ENCODE results near the gene PARP8.
A peak's percentile ranks its signal among the peaks of the same experiment; 100 is the strongest.
"Not testable (repeated sequence)": the region's sequence is repeated elsewhere in the genome, so short reads cannot be mapped to it uniquely, and the experiment has no call there.

PARP8 gene

DNA sequence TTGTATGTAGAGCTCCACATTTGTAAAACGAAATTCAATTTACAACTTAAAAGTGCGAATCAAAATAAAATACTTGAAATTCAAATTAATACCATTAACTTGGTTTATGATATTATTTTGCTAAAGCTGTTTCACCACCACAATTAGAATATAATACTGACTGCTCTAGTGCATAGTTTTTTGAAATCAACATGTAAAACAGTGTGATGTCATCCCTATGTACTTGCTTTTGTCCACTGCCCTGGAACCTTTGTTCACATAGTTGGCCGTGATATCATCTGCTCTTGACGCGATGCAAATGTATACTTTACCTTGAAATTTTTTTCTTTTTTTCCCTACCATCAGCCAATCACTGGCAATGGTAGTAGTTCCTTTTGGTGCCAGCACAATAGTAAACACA is 125.4 kb downstream of the PARP8 start:
- no peak for DNase-seq

DNA sequence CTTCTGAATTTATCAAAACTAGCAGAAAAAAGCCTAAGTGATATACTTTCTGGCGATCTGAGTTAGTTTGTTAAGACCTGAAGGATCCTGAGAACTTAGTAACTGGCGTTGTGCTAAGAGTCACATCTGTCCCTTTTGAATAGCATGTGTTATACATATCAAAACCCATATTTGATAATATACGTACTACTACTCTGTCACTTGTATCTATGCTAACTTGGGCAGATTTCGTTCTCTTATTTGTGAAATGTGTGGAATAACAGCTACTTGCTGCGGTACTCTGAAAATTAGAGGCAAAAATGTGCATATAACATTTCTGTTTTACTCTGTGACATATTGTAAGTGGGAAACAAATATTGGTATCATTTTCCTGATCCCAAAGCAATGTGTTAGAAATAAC is 126.4 kb downstream of the PARP8 start:
- no peak for DNase-seq

DNA sequence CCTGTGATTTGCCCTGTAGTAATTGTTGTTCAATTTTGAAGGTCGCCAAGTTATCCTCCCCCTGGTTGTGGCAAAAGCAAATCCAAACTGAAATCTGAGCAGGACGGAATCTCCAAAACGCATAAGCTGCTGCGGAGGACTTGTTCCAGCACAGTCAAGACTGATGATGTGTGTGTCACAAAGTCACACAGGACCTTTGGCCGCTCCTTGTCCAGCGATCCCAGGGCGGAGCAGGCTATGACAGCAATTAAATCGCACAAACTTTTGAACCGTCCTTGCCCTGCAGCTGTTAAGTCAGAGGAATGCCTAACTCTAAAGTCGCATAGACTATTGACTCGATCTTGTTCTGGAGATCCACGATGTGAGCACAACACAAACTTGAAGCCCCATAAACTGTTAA is 128.4 kb downstream of the PARP8 start:
- no peak for DNase-seq

DNA sequence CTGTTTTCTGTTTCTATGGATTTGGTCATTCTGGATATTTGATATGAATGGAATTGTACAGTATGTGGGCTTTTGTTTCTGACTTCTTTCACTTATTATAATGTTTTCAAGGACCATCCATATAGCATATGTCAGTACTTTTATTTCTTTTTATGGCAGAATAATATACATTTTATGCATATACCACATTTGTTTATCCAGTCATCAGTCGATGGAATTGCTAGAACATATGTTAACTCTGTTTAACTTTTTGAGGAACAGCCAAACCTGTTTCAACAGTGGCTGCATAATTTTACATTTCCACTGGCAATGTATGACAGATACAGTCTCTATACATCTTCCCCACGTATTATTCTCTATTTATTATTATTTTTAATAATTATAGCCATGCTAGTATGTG is 131.6 kb downstream of the PARP8 start:
- DNase-seq: no peak

DNA sequence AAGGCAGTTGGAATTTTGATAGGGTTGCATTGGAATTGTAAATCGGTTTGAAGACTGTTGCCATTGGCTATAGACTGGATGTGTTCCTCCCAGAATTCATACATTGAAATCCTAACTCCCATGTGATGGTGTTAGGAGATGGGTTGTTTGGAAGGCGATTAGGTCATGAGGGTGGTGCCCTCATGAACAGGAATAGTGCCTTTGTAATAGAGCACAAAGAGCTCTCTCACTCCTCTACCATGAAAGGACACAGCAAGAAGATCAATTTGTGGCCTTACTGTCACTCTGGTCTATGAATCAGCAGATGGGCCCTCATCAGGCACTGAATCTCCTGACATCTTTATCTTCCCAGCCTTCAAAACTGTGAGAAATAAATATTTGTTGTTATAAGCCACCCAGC is 133.2 kb downstream of the PARP8 start:
- DNase-seq: no peak

DNA sequence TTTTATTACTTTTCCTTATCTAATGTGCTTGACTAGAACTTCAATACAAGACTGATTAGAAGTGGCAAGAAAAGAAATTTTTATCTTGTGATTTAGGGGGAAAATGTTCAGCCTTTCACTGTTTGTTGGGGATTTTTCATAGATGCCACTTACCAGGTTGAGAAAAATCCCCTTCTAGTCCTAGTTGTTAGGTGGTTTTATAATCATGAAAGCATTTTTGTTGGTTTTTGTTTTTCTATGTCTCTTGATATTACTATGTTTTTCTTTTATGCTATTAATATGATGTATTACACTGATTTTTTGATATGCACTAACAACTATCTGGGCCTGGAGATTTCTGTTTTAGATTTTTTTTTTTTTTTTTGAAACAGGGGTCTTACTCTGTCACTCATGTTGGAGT is 134.0 kb downstream of the PARP8 start:
- DNase-seq: no peak

DNA sequence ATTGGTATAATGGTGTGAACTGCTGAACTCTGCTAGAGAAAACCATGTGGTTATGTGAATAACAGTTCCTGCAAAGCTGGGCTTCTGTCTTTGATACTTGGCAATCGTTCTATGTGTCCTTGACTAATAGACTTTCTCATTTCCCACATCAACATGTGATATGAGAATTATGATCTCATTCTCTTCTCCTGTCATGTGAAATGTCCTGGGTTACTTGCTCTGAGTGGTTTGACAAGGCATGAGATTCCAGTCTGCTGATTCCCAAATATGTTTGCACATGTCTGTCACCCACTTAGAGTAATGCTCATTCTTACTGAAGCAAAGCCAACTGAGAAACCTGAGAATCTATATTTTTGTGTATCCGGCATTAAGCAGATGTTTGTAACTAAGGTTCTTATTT is 141.2 kb downstream of the PARP8 start:
- DNase-seq: peak; percentile 73

DNA sequence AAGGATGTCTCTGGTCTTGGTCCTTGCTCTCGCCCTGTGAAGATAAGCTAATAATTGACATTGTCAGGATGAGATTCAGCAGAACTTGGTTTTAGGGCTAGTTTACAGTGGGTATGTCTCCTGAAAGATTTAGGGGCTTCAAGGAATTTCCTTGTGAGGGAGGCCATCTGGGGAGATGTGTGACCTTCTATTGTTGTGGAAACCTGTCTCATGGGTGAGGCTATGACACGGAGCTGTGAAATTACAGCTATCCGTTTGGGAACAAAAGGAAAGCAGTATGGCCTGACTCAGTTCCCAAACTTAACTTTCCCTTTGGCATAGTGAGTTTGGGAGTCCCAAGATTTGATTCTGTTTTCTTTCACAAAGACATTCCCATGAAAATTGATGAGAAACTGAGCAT is 142.0 kb downstream of the PARP8 start:
- DNase-seq: no peak

DNA sequence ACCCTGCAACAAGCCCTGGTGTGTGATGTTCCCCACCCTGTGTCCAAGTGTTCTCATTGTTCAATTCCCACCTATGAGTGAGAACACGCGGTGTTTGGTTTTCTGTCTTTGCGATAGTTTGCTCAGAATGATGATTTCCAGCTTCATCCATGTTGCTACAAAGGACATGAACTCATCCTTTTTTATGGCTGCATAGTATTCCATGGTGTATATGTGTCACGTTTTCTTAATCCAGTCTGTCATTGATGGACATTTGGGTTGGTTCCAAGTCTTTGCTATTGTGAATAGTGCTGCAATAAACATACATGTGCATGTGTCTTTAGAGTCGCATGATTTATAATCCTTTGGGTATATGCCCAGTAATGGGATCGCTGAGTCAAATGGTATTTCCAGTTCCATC is 145.3 kb downstream of the PARP8 start:
- not testable (repeated sequence) for DNase-seq

DNA sequence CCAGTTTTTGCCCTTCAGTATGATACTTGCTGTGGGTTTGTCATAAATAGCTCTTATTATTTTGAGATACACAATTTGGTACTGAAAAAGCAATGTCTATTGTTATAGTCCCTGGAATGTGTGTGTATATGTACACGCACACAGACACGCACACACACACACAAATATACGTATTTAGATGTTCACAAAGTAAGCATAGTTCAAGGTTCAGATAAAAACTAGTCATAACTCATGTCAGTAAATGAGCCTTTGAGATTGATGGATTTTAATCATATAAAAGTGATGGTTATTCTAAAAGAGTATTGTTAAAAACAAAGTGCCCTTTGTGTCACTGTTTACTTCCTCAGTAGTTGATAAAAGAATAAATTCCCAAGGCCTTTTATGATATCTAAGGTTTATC is 147.3 kb downstream of the PARP8 start:
- DNase-seq: no peak

DNA sequence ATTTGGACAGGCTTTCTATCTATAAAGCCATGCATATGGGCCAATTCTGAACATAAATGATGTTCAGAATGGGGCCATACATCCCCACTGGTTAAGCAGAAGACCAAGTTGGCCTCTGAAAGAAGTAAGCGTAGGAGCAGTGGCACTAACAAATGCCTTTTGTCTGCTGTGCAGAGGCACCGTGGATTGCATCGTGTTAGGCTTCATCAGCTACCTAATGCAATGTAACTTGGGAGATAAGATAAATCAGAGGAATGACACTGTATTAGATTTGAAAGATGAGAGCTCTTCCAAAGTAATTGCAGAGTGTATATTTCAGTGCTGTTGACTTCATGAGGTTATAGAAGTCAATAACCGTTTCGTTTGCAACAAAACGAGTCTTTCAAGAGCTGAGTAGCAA is 148.1 kb downstream of the PARP8 start:
- no peak for DNase-seq

DNA sequence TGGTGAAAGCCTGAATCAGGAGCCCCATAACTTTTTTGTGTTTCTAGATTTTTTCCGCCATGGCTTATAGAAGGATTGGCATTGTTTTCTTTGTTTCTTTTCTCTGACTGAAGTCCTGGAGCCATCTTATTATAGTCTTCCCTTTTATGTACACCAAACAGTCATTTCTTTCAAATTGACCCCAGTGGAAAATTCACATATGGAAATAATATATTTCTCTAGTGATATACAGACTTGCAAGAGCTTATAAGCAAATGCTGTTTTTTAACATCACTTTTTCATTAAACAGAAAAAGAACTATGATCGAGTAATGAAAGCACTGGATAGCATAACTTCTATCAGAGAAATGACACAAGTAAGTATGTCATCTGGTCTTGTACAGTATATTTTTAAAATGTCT is 155.6 kb downstream of the PARP8 start:
- DNase-seq: no peak

DNA sequence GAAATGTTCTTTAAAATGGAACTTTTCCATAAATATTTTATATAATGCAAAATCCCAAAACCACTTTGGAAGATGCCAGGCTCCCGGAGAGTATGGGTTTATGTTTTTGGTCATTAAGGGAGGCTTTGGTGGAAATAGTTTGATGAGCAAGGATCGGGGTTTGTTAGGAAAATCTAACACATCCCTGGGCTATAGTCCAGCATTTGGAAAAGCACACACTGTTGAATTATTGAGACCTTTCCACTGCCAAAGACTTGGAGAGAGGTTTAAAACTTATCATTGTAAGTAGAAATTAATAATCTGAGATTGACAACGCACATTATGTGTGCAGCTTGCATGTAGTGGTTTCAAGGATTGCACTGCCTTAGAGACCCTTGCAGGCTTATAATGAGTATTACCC is 156.3 kb downstream of the PARP8 start:
- no peak for DNase-seq

DNA sequence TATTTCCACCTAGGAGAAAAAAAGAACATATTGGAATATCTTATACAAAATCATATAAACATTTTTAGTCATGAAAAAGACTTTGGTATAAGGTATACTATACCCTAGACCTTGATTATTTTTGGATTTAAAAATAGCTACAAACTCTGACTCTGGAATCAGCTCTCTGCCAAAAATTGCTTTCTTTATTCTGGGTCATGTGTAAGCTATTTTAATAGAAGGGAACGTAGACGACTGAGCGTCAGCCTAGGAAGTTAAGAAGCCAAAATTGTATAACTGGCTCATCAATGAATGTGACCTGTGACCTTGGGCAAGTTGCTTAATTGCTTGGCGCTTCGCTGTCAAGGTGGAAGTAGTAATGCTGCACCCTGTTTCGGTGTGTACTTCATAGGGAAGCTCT is 157.1 kb downstream of the PARP8 start:
- no peak for DNase-seq

DNA sequence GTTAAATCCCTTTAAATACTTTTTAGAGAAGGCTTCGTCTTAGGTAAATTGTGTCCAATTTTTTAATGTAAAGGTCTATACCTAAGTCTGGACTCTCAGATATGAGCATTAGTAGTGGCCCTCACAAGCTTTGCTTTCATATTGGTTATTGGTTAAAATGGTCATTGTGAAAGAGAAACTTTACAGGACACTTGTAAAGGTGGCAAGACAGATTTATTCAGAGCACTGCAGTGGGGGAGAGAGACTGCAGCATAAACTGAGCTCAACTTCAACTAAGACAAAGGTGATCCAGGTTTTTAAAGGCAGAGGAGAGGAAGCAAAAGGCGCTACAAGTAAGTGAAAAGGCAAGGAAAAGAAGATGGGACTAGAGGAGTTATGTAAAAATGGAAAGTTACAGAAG is 157.7 kb downstream of the PARP8 start:
- DNase-seq: no peak

DNA sequence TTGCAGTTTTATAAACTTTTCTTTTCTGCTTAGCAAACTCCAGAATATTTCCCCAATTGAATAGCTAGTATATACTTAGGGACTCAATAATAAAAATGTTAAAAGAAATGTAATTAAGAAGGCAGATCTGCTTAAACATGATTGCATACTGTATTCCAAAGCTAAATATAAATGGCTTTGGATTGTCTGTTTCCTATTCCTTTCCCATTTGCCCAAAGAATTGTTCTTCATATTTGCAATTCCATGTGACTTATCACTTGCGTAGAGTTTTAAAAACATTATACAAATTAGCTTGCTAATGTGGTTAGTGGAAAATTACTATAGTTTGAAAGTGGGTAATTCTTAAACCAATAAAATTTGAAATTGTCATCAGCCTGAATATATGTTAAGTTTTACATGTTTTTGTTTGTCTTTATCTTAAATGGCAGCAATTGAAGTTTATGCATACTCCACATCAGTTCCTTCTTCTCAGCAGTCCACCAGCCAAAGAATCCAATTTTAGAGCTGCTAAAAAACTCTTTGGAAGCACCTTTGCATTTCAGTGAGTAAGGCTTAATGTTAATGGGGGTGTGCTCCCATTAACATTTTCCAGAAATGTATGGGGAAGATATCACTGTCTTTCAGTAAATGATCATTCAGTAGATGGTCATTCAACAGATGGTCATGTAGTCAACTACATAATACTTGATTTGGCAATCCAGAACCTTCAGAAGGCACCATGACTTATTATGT is 161.2 kb downstream of the PARP8 start:
- DNase-seq: no peak

DNA sequence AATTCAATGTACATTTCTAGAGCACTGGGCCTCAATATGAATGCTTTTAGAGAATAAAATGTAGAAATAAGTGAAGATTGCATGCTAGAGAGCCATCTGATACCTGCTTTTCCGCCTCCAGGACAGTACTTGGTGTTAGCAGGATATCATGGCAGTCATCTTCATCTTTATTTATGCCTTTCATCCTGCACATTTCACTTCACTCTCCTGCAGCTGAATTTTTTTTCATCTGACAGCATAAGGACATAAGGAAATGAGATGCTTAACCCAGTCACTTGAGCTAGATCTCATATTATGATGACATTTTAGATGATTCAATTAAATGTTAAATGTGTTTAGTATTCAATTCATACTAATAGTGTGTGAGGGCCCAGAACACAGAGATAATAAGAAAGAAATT is 162.6 kb downstream of the PARP8 start:
- DNase-seq: no peak

DNA sequence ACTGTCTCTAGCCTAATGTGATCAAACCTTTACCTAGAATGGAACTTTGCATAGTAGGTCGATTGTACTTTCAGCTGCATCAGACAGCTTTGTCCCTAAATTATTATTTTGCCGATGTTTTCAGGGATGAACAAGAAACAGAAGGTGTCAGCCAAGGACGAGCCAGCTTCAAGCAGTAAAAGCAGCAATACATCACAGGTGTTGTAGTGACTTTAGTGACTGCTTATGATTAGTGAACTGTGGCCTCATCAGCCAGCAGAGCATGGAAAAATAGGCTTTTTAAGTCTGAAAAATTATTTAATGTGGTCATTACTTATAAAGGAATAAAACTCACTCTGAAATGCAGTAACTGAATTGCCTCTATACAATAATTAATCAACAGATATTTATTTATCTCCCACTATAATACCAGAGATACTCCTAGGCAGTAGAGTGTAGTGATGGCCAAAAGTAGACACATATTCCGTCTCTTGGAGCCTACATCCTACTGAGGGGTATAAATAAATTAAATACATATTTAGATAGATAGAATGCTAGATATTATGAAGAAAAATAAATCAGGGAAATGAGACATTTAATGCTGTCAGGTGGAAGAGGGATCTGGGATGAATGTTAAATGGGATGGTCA is 166.3 kb downstream of the PARP8 start:
- no peak for DNase-seq

DNA sequence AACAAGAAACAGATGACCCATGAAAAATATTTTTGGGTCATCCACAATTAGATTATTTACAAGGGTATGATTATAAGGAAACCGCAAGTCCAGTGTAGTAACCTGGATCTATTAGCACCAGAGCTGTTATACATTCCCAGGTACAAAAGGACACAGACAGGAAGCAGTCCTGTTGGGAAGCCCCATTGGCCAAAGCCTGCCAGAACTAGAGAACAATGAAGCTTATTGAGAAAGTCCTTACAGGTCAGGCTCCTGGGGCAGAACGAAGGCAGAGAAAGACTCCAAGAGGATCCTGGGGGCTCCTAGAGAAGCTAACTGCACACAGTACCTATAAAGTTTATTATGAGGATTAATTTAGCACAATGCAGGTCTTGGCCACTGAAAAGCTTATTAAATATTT is 169.9 kb downstream of the PARP8 start:
- no peak for DNase-seq

DNA sequence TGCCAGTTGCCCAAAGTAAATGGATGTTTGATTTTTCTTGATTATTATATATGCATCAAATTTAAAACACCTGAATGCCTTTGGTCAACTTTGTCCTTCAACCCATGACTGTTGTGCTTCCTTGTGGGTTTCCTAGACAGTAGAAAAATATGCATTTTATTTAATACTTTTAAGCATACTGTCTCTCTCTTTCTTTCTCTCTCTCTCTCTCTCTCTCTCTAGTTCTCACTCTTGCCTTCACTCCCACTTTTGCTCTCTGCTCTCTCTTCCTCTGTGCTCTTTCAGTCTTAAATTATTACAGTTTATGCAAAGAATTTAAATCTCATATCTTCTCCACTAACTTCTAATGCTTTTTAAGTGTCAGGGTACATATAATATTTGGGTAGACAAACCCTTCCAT is 173.0 kb downstream of the PARP8 start:
- DNase-seq: no peak

DNA sequence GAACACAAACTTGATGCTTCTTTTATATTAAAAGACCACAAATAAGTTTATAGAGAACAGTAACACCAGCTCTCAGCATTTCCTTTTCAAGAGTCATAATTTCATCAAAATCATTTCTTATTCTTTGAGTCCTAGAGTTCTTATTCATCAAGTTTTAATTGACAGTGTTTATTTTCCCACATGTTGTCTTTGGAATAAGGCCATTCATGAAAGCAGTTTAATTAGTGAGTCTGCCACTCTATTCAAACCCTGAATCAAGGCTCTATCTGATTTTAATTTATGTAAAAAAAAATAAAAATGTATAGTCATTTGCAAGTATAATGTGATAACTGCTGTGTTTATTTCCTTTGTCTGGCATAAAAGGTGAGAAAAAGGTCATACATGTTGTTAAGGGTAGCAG is 176.7 kb downstream of the PARP8 start:
- no peak for DNase-seq

DNA sequence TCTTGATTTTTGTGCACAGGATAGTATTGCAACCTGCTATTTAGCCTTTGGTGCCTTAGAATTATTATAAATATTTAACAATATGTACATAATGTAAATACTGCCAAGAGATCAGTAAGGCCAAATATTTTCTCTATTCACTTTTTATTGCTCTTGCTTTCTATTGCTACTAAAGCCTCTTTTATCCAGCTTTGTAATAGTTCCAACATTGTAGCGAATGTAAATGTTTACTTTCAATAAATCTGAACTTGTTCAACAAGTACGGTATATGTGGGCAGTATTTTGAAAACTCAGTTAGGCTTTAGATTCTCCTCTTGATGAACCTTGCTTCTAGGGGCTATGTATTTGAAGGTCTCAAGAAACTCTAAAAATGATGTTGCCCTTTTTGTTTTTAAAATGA is 179.8 kb downstream of the PARP8 start:
- DNase-seq: no peak

DNA sequence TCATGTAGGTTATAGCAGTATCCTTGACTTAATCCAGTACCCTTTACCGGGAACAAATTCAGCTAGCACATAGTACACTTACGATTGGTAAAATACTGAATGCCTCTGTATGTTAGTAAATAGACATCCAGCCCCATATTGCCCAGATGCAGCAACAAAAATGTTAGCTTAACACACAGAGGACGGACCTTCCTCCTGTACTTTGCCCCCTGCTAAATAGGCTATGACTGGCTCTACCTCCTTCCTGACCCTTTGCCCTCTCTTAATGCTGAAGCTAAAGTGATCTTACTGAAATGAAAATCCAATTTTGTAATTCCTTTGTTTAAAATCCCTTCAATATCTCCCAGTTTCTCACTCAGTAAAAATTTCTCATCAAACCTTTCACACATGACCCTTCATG is 183.1 kb downstream of the PARP8 start:
- no peak for DNase-seq

DNA sequence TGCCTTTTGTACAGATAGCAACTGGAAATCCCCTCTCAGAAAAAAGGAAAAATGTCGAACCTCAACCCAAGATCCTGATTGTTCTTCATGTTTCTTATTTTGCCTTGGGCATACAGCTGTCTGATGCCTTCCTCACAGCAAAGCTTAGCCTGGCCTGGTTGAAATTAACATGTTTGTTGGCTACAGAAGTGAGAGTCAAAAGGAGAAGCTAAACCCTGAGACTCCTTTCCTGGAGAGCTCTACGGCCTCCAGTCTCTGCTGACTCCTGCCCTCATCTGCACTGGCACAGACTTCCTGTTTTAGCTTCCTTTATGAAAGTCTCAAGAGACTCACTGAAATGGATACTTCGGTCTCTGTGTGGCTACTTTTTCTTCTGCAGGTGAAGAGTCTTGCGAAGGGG is 186.7 kb downstream of the PARP8 start:
- DNase-seq: peak; percentile 92

DNA sequence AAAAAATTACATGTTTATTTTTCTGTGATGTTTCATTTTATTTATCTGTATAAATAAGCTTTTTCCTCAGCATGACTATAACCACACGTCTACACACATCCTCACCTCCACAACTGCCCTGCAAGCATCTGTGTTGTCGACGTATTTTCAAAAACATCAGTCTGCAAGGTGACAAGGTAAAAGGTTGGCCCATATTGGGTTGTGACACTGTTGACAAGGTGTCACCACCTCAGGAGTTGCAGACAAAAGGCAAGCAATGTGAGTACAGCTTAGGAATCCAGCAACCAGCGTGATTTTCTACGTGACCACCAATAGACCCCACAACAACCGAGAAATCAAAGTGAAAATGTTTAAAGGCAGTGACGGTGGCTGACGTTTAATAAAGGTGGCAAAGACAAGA is 187.6 kb downstream of the PARP8 start:
- DNase-seq: no peak
